Smooth muscle cell (in vitro differentiated cells): ENCODE results near the gene ITFG2. TPM values are rescaled to one million over a fixed set of nuclear protein-coding genes. Genes with fewer than 3 reads are reported as not detected.

ENCODE experiments used
- DNase-seq: peaks from one replicate; lab custom pipeline; 2025; ENCODE audit not compliant: unreplicated experiment; lab: John Stamatoyannopoulos, UW
- H2AFZ ChIP-seq: fragments of 200-600 bp; sonication (generic); 2 replicates; pipeline ENCODE4 v1.6.0; 2016; ENCODE audit warnings: antibody characterized with exemption, low read depth, mild to moderate bottlenecking
- H3F3A ChIP-seq: fragments of 200-600 bp; sonication (generic); 2 replicates; pipeline ENCODE4 v1.6.0; 2017; ENCODE audit warnings: antibody characterized with exemption, low read depth
- H3K27ac ChIP-seq: fragments of 200-600 bp; sonication (generic); 2 replicates; pipeline ENCODE4 v1.5.1; 2016; ENCODE audit warnings: low read depth, mild to moderate bottlenecking
- H3K27me3 ChIP-seq: fragments of 200-600 bp; sonication (generic); 2 replicates; pipeline ENCODE4 v1.6.1; 2016; ENCODE audit warnings: low read depth, mild to moderate bottlenecking
- H3K36me3 ChIP-seq: fragments of 200-600 bp; sonication (generic); 2 replicates; pipeline ENCODE4 v1.5.1; 2016; ENCODE audit warnings: low read depth
- H3K4me1 ChIP-seq: fragments of 200-600 bp; sonication (generic); 2 replicates; pipeline ENCODE4 v1.5.1; 2016; ENCODE audit warnings: low read depth
- H3K4me2 ChIP-seq: fragments of 200-600 bp; sonication (generic); 2 replicates; pipeline ENCODE4 v1.6.0; 2016; ENCODE audit warnings: mild to moderate bottlenecking
- H3K4me3 ChIP-seq: fragments of 200-600 bp; sonication (generic); 2 replicates; pipeline ENCODE4 v1.5.1; 2016; ENCODE audit warnings: mild to moderate bottlenecking
- H3K79me2 ChIP-seq: fragments of 200-600 bp; sonication (generic); 2 replicates; pipeline ENCODE4 v1.6.0; 2016; ENCODE audit warnings: low read depth, mild to moderate bottlenecking
- H3K9ac ChIP-seq: fragments of 200-600 bp; sonication (generic); 2 replicates; pipeline ENCODE4 v1.6.0; 2016; ENCODE audit warnings: low read depth
- H3K9me3 ChIP-seq: fragments of 200-600 bp; sonication (generic); replicated peaks from 2 replicates; pipeline ENCODE4 v1.5.1; 2016; ENCODE audit warnings: low read depth
- H4K20me1 ChIP-seq: fragments of 200-600 bp; sonication (generic); 2 replicates; pipeline ENCODE4 v1.6.0; 2016; ENCODE audit warnings: low read depth
- WGBS: methylation state at CpG from one replicate; pipeline ENCODE4 v1.1.7; 2016; ENCODE audit warnings: low lambda C conversion rate; 5-methylcytosine and 5-hydroxymethylcytosine counted together
- polyA plus RNA-seq: library from polyadenylated mRNA; unstranded; fragments of >200 nt; fragmentation: Nextera tagmentation; extraction: Ambion mirVana; gene quantifications from 2 replicates; pipeline ENCODE4 v1.2.1, GENCODE V29; 2016
- total RNA-seq: library from RNA; depleted of rRNA; stranded (reverse); fragments of >200 nt; gene quantifications from 2 replicates; pipeline ENCODE4 v1.2.3, GENCODE V29; 2014
- TF ChIP-seq, protein P1 (sequence below): fragments of 200-600 bp; sonication (generic); IDR thresholded peaks from 2 replicates; pipeline ENCODE4 v1.5.1; 2017; ENCODE audit warnings: borderline replicate concordance, mild to moderate bottlenecking, antibody characterized with exemption; ENCODE audit not compliant: insufficient read depth, poor library complexity, severe bottlenecking

The ITFG2 gene
- total and polyA plus RNA-seq, 2 experiments from 2014 or later: 14.3 to 21.5 TPM

DNA sequence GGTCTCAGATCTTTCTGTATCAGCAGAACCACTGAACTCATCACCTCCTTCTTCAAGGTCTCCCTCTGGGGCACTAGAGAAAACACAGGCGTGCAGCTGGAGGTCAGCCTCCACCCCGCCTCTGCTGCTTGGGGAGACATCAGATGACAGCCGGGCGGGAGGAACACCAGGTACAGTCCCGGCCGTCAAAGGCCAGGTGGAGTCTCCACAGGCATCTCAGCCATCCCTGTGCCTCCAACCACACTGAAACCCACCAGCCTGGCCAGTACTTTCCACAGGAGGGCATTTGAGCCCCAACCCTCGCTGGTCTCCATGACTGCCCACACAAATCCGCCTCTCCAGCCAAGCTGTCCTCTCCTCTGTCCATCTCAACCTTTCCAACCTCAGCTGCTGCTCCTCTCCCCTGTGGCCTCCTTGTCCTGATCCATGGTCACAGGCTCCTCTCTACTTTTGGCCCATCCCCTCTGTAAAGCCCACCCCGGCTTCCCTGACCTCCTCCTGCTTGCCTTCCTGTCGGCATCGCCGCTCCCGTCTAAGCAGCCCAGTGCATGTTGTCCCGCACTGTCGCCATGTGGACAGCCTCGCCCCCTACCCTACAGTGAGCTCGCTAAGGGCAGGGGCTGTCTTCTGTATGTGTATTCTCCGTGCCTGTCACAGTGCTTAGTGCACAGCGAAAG is 39.1 kb upstream of the ITFG2 start:
- Histone ChIP-seq H3K4me1 (peaks cover 4% of the 10 kb centered on the region), H3K4me2 (no peak overlapping the region), H3F3A (no peaks in the 10 kb centered on the region), H3K79me2 (no peaks in the 10 kb centered on the region), H4K20me1 (no peaks in the 10 kb centered on the region), H3K27me3 (peaks cover 13% of the 10 kb centered on the region), H3K27ac (no peak overlapping the region), H2AFZ (no peak overlapping the region), H3K9ac (no peak overlapping the region), H3K36me3 (no peaks in the 10 kb centered on the region), H3K9me3 (no peaks in the 10 kb centered on the region), H3K4me3 (no peak overlapping the region)
- WGBS: 84% methylated on average over 19 of the region's 19 CpGs
- TF ChIP-seq, protein P1, sequence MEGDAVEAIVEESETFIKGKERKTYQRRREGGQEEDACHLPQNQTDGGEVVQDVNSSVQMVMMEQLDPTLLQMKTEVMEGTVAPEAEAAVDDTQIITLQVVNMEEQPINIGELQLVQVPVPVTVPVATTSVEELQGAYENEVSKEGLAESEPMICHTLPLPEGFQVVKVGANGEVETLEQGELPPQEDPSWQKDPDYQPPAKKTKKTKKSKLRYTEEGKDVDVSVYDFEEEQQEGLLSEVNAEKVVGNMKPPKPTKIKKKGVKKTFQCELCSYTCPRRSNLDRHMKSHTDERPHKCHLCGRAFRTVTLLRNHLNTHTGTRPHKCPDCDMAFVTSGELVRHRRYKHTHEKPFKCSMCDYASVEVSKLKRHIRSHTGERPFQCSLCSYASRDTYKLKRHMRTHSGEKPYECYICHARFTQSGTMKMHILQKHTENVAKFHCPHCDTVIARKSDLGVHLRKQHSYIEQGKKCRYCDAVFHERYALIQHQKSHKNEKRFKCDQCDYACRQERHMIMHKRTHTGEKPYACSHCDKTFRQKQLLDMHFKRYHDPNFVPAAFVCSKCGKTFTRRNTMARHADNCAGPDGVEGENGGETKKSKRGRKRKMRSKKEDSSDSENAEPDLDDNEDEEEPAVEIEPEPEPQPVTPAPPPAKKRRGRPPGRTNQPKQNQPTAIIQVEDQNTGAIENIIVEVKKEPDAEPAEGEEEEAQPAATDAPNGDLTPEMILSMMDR: no peak
- DNase-seq: no peak

DNA sequence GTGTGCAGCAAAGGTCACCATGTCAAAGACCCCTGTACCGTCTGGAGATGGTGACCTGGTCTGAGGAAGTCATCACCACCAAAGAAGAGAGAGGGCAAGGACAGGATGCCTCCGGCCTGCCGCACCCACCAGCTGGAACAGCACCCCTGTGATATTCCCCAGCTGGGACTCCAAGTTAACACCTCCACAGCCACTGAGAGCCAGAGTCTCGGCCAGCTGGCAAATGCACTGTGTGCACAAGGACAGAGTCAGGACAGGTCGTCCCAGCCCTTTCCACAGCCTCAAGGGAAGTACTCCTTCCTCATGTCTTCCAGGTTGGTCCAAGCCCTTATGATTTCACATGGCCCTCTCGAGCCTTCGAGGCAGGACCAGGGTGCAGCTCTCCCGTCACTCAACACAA is 37.0 kb upstream of the ITFG2 start:
- no peak overlapping the region for H3K4me2 ChIP-seq
- peaks cover 13% of the 10 kb centered on the region for H3K27me3 ChIP-seq
- H3K79me2 ChIP-seq: no peaks in the 10 kb centered on the region
- no peaks in the 10 kb centered on the region for H4K20me1 ChIP-seq
- H2AFZ ChIP-seq: no peak overlapping the region
- TF ChIP-seq, protein P1: no peak
- H3K9me3 ChIP-seq: no peaks in the 10 kb centered on the region
- no peak overlapping the region for H3K27ac ChIP-seq
- 92% methylated on average over 8 of the region's 8 CpGs for WGBS
- H3F3A ChIP-seq: no peaks in the 10 kb centered on the region
- H3K36me3 ChIP-seq: no peaks in the 10 kb centered on the region
- no peak for DNase-seq
- H3K4me3 ChIP-seq: no peak overlapping the region
- H3K4me1 ChIP-seq: peaks cover 4% of the 10 kb centered on the region
- no peak overlapping the region for H3K9ac ChIP-seq

DNA sequence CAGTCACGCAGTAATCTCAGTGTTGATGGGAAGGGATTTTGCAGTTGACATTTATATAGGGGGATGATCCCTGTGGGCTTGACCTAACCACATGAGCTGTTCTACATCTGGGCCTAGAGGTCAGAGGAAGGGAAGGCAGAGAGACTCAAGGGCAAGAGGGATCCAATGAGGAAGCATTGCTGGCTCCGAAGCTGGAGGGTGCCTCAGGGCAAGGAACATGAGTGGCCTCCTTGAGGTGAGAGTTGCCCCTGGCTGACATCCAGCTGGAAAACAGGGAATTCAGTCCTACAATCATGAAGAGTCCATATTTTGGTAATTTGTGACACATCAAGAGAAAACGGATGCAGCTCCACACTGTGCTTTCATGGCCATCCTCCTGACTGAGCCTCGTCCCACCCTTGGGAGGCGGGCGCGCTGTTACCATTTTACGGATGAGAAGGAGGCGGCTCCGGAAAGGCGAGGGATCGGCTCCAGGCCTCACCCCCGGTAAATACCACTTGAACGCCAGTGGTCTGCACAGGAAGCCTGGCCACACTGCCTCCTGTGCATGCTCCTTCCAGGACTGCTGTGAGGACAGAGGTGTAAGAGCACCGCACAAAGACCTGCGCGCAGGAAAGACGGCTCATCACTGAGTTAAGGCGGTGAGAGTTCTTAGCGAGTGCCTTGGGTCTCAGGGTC is 36.2 kb upstream of the ITFG2 start:
- TF ChIP-seq, protein P1: no peak
- H3K27me3 ChIP-seq: peaks cover 13% of the 10 kb centered on the region
- H3K36me3 ChIP-seq: no peaks in the 10 kb centered on the region
- H3K4me3 ChIP-seq: no peak overlapping the region
- H4K20me1 ChIP-seq: no peaks in the 10 kb centered on the region
- DNase-seq: no peak
- H3K79me2 ChIP-seq: no peaks in the 10 kb centered on the region
- H3K27ac ChIP-seq: no peak overlapping the region
- no peak overlapping the region for H3K4me2 ChIP-seq
- no peaks in the 10 kb centered on the region for H3K9me3 ChIP-seq
- H3K9ac ChIP-seq: no peak overlapping the region
- 90% methylated on average over 19 of the region's 20 CpGs for WGBS
- no peak overlapping the region for H2AFZ ChIP-seq
- peaks cover 4% of the 10 kb centered on the region for H3K4me1 ChIP-seq
- H3F3A ChIP-seq: no peaks in the 10 kb centered on the region
